ENCODE data around the gene MYT1. TPM values are rescaled to one million over a fixed set of nuclear protein-coding genes. Genes with fewer than 3 reads are reported as not detected.

MYT1 gene
- total and polyA plus RNA-seq, 2 of the 13 experiments (the other 11 are each of a cell fraction or from before 2014, with no cell fraction given) = 0.58 to 2.5 TPM

DNA sequence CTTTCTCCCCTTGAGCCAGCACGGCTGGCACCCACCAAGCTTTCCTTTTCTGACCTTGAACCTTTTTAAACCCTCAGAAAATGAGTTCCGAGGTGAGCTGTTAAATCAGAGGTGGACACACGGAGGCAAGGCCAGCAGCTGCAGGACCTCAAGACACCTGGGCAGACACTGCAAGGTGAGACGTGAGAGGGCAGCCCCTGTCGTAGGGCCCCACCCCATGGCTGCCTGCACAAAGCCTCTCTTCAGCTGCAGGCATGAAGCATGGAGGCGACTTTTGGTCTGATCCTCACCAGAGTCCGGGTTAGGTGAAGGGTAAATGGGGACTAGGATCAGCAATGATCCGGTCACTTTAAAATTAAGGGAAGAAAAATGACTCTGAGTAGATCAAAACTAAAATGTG lies 25.7 kb downstream of the MYT1 start (continued):
- TF ChIP-seq MYC (CRISPR knock-in tag; IDR thresholded peaks at IDR 0.05; ENCODE audit: borderline replicate concordance) (0 out of 2 replicates have a peak, but pooled peaks have one; percentile 22), MAFK (conservative IDR thresholded peaks at IDR 0.05 in 1 of 2, IDR thresholded peaks at IDR 0.05 in 1 of 2; ENCODE audit: low read length in 2 of 2) (no peak), RBM39 (IDR thresholded peaks at IDR 0.05; ENCODE audit: low read depth, low read length, poor library complexity, severe bottlenecking) (no peak), RARG (CRISPR knock-in tag; IDR thresholded peaks at IDR 0.05; ENCODE audit: low read depth) (no peak), NRL (CRISPR knock-in tag; IDR thresholded peaks at IDR 0.05; ENCODE audit: borderline replicate concordance) (no peak; the same call in 1 of the 2 replicates), NKX3-1 (CRISPR knock-in tag; IDR thresholded peaks at IDR 0.05) (0 out of 2 replicates have a peak, but pooled peaks have one; percentile 33), AKAP8 (CRISPR knock-in tag; IDR thresholded peaks at IDR 0.05) (no peak), ATAD3A (CRISPR knock-in tag; IDR thresholded peaks at IDR 0.05) (no peak), ZNF549 (CRISPR knock-in tag; IDR thresholded peaks at IDR 0.05) (0 out of 2 replicates have a peak, but pooled peaks have one; percentile 48), XBP1 (CRISPR knock-in tag; IDR thresholded peaks at IDR 0.05) (no peak), KDM4B (CRISPR knock-in tag; IDR thresholded peaks at IDR 0.05) (peak; percentile 52; the same call in 1 of the 2 replicates), SP2 (CRISPR knock-in tag; IDR thresholded peaks at IDR 0.05) (no peak), BORCS8-MEF2B (CRISPR knock-in tag; IDR thresholded peaks at IDR 0.05) (0 out of 2 replicates have a peak, but pooled peaks have one; percentile 27)
- TF ChIP-seq, protein P1, sequence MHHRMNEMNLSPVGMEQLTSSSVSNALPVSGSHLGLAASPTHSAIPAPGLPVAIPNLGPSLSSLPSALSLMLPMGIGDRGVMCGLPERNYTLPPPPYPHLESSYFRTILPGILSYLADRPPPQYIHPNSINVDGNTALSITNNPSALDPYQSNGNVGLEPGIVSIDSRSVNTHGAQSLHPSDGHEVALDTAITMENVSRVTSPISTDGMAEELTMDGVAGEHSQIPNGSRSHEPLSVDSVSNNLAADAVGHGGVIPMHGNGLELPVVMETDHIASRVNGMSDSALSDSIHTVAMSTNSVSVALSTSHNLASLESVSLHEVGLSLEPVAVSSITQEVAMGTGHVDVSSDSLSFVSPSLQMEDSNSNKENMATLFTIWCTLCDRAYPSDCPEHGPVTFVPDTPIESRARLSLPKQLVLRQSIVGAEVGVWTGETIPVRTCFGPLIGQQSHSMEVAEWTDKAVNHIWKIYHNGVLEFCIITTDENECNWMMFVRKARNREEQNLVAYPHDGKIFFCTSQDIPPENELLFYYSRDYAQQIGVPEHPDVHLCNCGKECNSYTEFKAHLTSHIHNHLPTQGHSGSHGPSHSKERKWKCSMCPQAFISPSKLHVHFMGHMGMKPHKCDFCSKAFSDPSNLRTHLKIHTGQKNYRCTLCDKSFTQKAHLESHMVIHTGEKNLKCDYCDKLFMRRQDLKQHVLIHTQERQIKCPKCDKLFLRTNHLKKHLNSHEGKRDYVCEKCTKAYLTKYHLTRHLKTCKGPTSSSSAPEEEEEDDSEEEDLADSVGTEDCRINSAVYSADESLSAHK (CRISPR knock-in tag; IDR thresholded peaks at IDR 0.05; ENCODE audit: borderline replicate concordance) = no peak
- TF ChIP-seq, protein P2, sequence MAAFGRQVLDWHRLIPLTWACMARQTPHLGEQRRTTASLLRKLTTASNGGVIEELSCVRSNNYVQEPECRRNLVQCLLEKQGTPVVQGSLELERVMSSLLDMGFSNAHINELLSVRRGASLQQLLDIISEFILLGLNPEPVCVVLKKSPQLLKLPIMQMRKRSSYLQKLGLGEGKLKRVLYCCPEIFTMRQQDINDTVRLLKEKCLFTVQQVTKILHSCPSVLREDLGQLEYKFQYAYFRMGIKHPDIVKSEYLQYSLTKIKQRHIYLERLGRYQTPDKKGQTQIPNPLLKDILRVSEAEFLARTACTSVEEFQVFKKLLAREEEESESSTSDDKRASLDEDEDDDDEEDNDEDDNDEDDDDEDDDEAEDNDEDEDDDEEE (CRISPR knock-in tag; IDR thresholded peaks at IDR 0.05) = no peak
- TF ChIP-seq, protein P3, sequence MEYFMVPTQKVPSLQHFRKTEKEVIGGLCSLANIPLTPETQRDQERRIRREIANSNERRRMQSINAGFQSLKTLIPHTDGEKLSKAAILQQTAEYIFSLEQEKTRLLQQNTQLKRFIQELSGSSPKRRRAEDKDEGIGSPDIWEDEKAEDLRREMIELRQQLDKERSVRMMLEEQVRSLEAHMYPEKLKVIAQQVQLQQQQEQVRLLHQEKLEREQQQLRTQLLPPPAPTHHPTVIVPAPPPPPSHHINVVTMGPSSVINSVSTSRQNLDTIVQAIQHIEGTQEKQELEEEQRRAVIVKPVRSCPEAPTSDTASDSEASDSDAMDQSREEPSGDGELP (IDR thresholded peaks at IDR 0.05; ENCODE audit: borderline replicate concordance, low read depth) = no peak
- TF ChIP-seq, protein P4, sequence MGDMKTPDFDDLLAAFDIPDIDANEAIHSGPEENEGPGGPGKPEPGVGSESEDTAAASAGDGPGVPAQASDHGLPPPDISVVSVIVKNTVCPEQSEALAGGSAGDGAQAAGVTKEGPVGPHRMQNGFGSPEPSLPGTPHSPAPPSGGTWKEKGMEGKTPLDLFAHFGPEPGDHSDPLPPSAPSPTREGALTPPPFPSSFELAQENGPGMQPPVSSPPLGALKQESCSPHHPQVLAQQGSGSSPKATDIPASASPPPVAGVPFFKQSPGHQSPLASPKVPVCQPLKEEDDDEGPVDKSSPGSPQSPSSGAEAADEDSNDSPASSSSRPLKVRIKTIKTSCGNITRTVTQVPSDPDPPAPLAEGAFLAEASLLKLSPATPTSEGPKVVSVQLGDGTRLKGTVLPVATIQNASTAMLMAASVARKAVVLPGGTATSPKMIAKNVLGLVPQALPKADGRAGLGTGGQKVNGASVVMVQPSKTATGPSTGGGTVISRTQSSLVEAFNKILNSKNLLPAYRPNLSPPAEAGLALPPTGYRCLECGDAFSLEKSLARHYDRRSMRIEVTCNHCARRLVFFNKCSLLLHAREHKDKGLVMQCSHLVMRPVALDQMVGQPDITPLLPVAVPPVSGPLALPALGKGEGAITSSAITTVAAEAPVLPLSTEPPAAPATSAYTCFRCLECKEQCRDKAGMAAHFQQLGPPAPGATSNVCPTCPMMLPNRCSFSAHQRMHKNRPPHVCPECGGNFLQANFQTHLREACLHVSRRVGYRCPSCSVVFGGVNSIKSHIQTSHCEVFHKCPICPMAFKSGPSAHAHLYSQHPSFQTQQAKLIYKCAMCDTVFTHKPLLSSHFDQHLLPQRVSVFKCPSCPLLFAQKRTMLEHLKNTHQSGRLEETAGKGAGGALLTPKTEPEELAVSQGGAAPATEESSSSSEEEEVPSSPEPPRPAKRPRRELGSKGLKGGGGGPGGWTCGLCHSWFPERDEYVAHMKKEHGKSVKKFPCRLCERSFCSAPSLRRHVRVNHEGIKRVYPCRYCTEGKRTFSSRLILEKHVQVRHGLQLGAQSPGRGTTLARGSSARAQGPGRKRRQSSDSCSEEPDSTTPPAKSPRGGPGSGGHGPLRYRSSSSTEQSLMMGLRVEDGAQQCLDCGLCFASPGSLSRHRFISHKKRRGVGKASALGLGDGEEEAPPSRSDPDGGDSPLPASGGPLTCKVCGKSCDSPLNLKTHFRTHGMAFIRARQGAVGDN (CRISPR knock-in tag; IDR thresholded peaks at IDR 0.05) = peak; percentile 53
- TF ChIP-seq, protein P5, sequence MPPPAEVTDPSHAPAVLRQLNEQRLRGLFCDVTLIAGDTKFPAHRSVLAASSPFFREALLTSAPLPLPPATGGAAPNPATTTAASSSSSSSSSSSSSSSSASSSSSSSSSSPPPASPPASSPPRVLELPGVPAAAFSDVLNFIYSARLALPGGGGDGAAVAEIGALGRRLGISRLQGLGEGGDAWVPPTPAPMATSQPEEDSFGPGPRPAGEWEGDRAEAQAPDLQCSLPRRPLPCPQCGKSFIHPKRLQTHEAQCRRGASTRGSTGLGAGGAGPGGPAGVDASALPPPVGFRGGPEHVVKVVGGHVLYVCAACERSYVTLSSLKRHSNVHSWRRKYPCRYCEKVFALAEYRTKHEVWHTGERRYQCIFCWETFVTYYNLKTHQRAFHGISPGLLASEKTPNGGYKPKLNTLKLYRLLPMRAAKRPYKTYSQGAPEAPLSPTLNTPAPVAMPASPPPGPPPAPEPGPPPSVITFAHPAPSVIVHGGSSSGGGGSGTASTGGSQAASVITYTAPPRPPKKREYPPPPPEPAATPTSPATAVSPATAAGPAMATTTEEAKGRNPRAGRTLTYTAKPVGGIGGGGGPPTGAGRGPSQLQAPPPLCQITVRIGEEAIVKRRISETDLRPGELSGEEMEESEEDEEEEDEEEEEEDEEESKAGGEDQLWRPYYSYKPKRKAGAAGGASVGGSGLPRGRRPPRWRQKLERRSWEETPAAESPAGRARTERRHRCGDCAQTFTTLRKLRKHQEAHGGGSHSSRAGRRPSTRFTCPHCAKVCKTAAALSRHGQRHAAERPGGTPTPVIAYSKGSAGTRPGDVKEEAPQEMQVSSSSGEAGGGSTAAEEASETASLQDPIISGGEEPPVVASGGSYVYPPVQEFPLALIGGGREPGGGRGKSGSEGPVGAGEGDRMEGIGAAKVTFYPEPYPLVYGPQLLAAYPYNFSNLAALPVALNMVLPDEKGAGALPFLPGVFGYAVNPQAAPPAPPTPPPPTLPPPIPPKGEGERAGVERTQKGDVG (CRISPR knock-in tag; IDR thresholded peaks at IDR 0.05; ENCODE audit: borderline replicate concordance) = 0 out of 2 replicates have a peak, but pooled peaks have one; percentile 2

All from HepG2 (cell line).